IPS-20b (cell line): ENCODE results near the gene SPPL2C.
"Not testable (repeated sequence)": the region's sequence is repeated elsewhere in the genome, so short reads cannot be mapped to it uniquely, and the experiment has no call there.

Experiments used
- H3K27ac ChIP-seq: one replicate; pipeline ENCODE4 v1.5.1; 2013; ENCODE audit warnings: low read length
- H3K27me3 ChIP-seq: 2 replicates; pipeline ENCODE4 v1.6.1; 2013; ENCODE audit warnings: mild to moderate bottlenecking, low read length, inconsistent platforms; ENCODE audit not compliant: insufficient read depth
- H3K36me3 ChIP-seq: 2 replicates; pipeline ENCODE4 v1.6.1; 2013; ENCODE audit warnings: low read depth, mild to moderate bottlenecking, inconsistent platforms, low read length, moderate library complexity; ENCODE audit not compliant: insufficient read depth
- H3K4me1 ChIP-seq: 2 replicates; pipeline ENCODE4 v1.6.1; 2013; ENCODE audit warnings: mild to moderate bottlenecking, control low read depth, inconsistent platforms, low read length, moderate library complexity; ENCODE audit not compliant: insufficient read depth
- H3K4me3 ChIP-seq: 2 replicates; pipeline ENCODE4 v1.5.1; 2013; ENCODE audit warnings: mild to moderate bottlenecking, low read length, inconsistent platforms
- H3K9ac ChIP-seq: 2 replicates; pipeline ENCODE4 v1.6.1; 2013; ENCODE audit warnings: low read depth, mild to moderate bottlenecking, inconsistent platforms, low read length, moderate library complexity
- H3K9me3 ChIP-seq: 2 replicates; pipeline ENCODE4 v1.6.1; 2013; ENCODE audit warnings: mild to moderate bottlenecking, low read depth, low read length, inconsistent platforms; ENCODE audit not compliant: insufficient read depth

The SPPL2C gene

DNA sequence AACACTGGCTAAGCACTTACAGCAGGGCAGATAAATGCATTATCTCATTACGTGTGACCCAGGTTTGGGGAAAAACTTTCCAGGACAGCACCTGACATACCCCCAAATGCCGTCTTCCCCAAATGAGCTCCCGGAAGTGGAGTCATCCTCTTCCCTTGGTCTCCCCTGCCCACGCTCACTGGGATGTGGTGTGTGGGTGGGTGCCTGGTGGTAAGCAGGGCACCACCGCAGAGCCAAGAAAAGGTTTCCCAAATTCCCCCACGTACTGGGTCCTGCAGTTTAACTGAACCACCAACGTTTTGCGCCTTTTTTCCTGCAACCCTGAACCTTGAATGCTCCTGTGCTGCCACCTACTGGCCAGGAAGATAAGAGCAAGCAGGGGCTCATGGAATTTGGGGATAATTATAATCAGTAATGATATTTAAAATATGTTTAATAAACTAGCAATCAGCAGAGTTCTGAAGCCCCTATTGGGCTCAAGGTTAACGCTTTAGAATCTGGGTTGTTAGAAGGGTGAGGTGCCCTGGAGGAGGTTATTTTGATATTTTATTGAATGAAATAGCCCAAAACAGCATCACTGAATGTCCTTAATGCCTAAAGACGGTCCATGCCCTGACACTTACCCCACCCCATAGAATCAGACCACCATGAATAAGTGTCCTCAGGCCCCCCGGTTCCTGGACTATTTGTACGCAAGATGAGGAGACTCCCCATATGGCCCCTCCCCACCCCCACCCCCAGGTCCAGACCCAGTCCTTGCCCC lies 8.0 kb downstream of the SPPL2C start:
- Histone ChIP-seq H3K27ac (no peak overlapping the region), H3K4me3 (no peak overlapping the region), H3K9me3 (no peaks in the 10 kb centered on the region), H3K4me1 (no peaks in the 10 kb centered on the region), H3K36me3 (no peaks in the 10 kb centered on the region), H3K9ac (no peak overlapping the region), H3K27me3 (peaks cover 10% of the 10 kb centered on the region)

DNA sequence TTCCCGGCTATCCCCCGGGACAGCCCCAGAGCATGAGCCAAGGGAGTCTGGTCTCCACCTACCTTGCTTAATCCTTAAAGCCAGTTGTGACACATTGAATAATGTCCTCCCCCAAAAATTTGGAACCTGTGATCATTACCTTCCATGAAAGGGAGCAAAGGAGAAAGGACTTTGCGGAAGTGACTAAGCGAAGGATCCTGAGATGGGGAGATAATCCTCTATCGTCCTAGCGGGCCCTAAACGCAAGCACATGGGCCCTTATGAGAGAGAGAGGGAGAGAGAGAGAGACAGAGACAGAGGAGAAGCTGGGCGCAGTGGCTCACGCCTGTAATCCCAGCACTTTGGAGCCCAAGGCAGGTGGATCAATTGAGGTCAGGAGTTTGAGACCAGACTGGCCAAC lies 9.5 kb downstream of the SPPL2C start:
- peaks cover 10% of the 10 kb centered on the region for H3K27me3 ChIP-seq
- H3K9me3 ChIP-seq, result no peaks in the 10 kb centered on the region
- H3K27ac ChIP-seq, result no peak overlapping the region
- H3K36me3 ChIP-seq, result no peaks in the 10 kb centered on the region
- no peak overlapping the region for H3K9ac ChIP-seq
- H3K4me1 ChIP-seq, result no peaks in the 10 kb centered on the region
- no peak overlapping the region for H3K4me3 ChIP-seq

DNA sequence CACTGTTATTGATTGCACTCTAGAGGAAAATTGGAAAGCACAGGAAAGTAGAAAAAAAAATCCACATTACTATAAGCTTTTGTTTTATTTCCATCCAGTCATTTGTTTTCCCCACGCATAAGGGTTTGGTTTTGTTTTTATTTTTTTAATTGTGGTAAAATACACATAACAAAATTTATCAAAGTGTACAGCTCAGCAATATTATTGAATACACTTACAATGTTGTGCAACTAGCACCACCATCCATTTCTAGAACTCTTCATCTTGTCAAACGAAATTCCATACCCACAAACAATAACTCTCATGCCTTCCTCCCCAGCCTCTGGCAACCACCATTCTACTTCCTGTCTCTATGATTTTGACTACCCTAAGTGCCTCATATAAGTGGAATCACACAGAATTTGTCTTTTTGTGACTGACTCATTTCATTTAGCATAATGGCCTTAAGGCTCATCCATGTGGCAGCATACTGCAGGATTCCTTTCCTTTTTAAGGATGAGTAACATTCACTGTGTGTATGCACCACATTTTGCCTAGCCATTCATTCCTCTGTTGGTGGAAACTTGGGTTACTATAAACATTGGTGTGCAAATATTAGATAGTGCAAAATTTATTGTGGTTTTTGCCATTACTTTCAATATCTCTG lies 11.1 kb downstream of the SPPL2C start:
- H3K36me3 ChIP-seq, result no peaks in the 10 kb centered on the region
- no peak overlapping the region for H3K9ac ChIP-seq
- H3K9me3 ChIP-seq, result no peaks in the 10 kb centered on the region
- H3K4me3 ChIP-seq, result no peak overlapping the region
- peaks cover 10% of the 10 kb centered on the region for H3K27me3 ChIP-seq
- H3K27ac ChIP-seq, result no peak overlapping the region
- H3K4me1 ChIP-seq, result no peaks in the 10 kb centered on the region

DNA sequence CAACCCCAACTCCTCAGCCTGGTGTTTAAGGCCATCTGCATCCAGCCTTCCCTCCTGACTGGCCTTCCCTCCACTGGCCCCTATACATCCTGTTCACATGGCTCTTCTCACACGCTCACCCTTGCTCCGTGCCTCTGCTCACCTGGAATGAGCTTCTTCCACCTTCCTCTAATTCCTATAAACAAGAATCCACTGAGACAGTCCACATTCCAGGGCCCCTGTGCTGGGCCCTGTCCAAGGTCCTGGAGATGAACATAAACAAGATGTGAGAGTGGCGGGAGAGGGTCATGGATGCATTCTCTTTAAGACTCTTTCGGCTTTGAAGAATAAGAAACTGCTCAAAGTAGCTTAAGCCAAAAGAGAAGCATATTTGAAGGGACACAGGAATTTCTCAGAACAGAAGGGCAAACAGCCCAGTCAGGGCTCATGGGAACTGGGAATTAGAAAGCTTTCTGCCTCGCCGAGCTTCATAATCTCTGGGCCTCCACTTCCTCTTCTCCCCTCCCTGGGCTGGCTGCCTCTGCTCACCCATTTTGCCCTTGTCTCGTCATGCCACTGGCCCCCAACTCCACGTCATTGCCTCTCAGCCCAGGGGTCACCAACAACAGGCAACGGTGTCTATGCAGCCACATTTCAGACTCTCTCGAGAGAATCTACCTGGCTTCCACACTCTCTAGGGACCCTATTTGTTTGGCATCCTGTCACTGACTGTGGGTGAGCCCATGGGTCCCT lies 13.5 kb downstream of the SPPL2C start:
- H3K27ac ChIP-seq, result no peak overlapping the region
- H3K4me3 ChIP-seq, result no peak overlapping the region
- H3K27me3 ChIP-seq, result no peaks in the 10 kb centered on the region
- H3K4me1 ChIP-seq, result no peaks in the 10 kb centered on the region
- H3K36me3 ChIP-seq, result no peaks in the 10 kb centered on the region
- H3K9me3 ChIP-seq, result no peaks in the 10 kb centered on the region
- no peak overlapping the region for H3K9ac ChIP-seq

DNA sequence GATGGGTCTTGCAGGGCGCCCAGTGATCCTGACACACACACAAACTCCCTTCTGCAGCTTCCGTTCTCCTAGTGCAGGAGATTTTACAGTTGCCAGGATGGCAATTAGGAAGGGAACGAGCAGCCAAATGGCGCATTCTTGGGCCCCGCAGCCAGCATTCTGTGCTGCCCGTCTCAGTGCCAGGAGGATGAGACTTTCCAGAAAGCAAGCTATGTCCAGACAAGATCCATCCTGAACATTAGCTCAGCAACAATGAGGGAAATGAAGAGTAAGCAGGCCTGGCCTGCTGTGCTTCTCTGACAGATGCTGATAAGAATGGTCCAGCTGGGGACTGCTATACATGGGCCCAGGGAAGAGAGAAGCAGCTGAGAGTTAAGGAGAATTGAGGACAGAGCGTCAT lies 16.5 kb downstream of the SPPL2C start:
- Histone ChIP-seq H3K27me3 (no peaks in the 10 kb centered on the region), H3K27ac (no peak overlapping the region), H3K4me1 (peaks cover 8% of the 10 kb centered on the region; the same call in 1 of the 2 replicates), H3K9me3 (no peaks in the 10 kb centered on the region), H3K4me3 (no peak overlapping the region), H3K9ac (no peak overlapping the region), H3K36me3 (no peaks in the 10 kb centered on the region)

DNA sequence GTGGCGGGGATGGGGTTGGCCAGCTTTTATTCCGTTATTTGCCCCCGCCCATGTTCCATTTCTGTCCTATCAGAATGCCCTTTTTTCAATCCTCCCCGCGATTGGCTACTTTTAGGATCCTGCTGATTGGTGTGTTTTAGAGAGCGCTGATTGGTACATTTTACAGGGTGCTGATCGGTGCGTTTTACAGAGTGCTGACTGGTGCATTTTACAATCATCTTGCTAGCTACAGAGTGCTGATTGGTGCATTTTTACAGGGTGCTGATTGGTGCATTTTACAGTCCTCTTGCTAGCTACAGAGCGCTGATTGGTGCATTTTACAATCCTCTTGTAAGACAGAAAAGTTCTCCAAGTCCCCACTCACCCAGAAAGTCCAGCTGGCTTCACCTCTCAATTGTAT lies 17.4 kb downstream of the SPPL2C start:
- H3K9ac ChIP-seq, H3K9me3 ChIP-seq, H3K27ac ChIP-seq, H3K4me3 ChIP-seq, H3K4me1 ChIP-seq, H3K36me3 ChIP-seq, H3K27me3 ChIP-seq: not testable (repeated sequence)

DNA sequence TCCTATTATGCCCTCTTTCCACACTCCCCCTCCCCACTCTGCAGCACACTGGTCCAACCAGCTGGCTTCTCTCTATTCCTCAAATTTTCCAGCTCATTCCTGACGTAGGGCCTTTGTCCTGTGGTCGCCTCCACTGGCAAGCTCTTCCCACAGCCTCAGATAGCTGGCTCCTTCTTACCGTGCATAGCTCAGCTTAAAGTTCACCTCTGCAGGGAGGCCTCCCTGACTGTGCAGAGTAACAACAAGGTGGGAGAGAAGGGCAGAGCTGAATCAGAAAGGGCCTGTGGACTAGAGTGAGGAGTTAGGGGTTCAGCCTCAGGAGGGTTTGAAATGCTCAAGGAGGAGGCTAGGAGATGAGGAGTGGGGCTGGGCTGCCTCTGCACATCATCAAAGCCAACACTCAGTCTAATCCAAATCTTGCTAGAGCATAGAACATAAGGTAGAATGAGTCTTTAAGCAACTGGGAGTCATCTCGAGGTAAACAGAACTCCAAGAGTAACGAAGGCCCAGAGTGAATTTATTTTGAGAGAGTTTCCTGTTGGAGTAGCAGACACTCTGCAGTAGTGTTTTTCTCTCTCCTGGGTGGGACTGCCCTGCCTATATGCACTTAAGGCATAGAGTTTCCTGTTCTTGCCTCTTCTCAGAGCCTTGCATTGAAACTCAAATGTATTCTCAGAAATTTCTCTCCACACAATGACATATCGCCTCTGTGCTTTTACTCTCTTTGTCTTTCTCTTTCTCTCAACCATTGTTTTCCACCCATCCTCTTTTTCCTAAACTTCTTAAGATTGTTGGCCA lies 19.4 kb downstream of the SPPL2C start:
- H3K9me3 ChIP-seq, result no peaks in the 10 kb centered on the region
- H3K27ac ChIP-seq, result no peak overlapping the region
- no peak overlapping the region for H3K4me3 ChIP-seq
- no peaks in the 10 kb centered on the region for H3K36me3 ChIP-seq
- peaks cover 8% of the 10 kb centered on the region; the same call in 1 of the 2 replicates for H3K4me1 ChIP-seq
- H3K9ac ChIP-seq, result no peak overlapping the region
- H3K27me3 ChIP-seq, result no peaks in the 10 kb centered on the region

DNA sequence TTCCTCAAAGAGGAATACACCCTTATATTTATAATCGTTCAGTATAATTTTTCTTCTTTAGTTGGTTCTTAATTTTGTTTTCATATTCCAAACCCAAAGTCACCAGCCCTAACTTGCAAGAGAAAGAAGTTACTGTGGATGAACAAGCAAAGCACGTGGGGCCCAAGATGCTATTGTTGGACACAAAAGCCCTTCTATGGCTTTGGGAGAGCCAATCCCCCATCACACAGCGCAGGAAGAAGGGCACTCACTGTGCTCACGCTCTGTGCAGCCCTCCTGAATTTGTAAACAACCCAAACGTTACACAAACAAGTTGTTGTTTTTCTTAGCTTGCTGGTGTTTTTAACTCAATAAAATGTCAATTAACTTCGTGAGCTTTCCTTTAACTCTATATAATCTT lies 22.5 kb downstream of the SPPL2C start:
- Histone ChIP-seq H3K9me3 (no peaks in the 10 kb centered on the region), H3K9ac (no peak overlapping the region), H3K4me1 (peaks cover 10% of the 10 kb centered on the region; the same call in 1 of the 2 replicates), H3K36me3 (no peaks in the 10 kb centered on the region), H3K27ac (no peak overlapping the region), H3K27me3 (no peaks in the 10 kb centered on the region), H3K4me3 (no peak overlapping the region)

DNA sequence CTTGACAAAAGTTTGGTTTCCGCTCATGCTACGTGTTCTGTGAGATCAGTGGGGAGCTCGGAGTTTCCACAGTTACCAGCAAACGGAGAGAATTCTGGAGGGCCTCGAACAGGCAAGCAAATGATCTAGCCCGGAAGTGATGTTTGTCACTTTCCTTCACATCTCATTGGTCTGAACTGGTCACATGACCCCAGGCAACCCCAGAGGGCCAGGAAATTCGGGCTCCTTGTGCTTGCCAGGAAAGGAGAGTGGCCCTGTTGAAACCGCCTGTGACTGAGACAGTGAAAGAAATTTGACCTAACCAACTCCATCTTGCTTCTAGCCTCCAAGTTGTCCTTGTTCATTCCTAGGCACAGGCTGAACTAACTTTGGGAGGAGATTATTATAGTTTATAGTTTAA lies 23.0 kb downstream of the SPPL2C start:
- H3K4me3 ChIP-seq, result no peak overlapping the region

DNA sequence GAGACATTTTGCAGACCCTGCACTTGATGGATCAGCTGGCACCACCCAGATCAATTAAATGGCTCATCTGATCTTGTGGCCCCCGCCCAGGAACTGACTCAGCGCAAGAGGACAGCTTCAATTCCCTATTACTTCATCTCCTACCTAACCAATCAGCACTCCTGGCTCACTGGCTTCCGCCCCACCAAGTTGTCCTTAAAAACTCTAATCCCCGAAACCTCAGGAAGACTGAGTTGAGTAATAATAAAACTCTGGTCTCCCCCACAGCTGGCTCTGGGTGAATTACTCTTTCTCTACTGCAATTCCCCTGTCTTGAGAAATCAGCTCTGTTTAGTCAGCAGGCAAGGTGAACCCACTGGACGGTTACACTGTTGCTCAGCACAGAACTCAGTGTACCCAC lies 23.6 kb downstream of the SPPL2C start:
- Histone ChIP-seq H3K4me3 (no peak overlapping the region), H3K36me3 (no peaks in the 10 kb centered on the region), H3K9me3 (no peaks in the 10 kb centered on the region), H3K27me3 (no peaks in the 10 kb centered on the region), H3K9ac (no peak overlapping the region), H3K4me1 (peaks cover 10% of the 10 kb centered on the region; the same call in 1 of the 2 replicates), H3K27ac (no peak overlapping the region)

More for the DNA sequence above, 23.0 kb downstream of the SPPL2C start:
- no peak overlapping the region for H3K9ac ChIP-seq
- H3K36me3 ChIP-seq, result no peaks in the 10 kb centered on the region
- no peak overlapping the region for H3K27ac ChIP-seq
- H3K27me3 ChIP-seq, result no peaks in the 10 kb centered on the region
- H3K9me3 ChIP-seq, result no peaks in the 10 kb centered on the region
- peaks cover 10% of the 10 kb centered on the region; the same call in 1 of the 2 replicates for H3K4me1 ChIP-seq

DNA sequence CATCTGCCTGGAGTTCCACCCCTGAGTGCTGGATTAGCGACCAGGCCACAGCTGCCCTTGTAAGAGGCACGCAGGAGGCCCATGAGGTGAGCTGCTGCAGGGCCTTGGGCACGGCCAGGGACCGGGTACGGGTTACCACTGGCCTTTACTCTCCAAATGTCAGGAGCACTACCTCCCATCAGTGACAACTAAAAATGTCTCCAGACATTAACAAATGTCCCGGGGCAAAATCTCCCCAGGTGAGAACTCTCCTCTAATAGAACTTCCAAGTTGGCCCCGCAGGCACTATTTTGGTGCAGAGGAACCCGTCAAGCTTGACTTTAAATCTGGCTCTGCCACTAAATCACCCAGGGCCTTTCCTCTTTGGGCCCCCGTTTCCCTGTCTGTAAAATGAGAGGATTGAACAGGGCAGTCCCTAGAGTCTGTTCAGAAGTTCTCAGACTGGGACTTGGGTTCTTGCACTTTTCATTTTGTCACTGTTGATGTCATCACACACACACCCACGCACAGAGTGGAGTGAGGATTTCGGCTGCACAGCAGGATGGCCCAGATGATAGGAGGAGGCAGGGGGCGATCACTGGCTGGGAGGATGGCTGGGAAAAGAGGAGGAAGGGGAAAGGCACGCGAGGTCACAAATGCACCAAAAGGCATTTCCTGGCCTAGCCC lies 25.1 kb downstream of the SPPL2C start:
- Histone ChIP-seq H3K36me3 (no peaks in the 10 kb centered on the region), H3K27me3 (no peaks in the 10 kb centered on the region), H3K4me3 (no peak overlapping the region), H3K4me1 (peaks cover 7% of the 10 kb centered on the region; the same call in 1 of the 2 replicates), H3K9me3 (no peaks in the 10 kb centered on the region), H3K27ac (no peak overlapping the region), H3K9ac (no peak overlapping the region)
